HG02938 (cell line): ENCODE measurements around the gene C1orf167.
"Not testable (repeated sequence)": the region's sequence is repeated elsewhere in the genome, so short reads cannot be mapped to it uniquely, and the experiment has no call there.

Experiments used
- ATAC-seq: cut with Tn5 transposase; IDR thresholded peaks from one replicate; pipeline ENCODE4 v1.9.1; 2021; ENCODE audit warnings: mild to moderate bottlenecking, moderate library complexity; ENCODE audit not compliant: unreplicated experiment

The C1orf167 gene

GRCh38 chr1:11799896-11800295 lies 37.9 kb downstream of the C1orf167 start:
- ATAC-seq, result no peak

- no peak for ATAC-seq
These were observed 38.4 kb downstream of the C1orf167 start for GRCh38 chr1:11800391-11800755.

GRCh38 chr1:11800756-11801433 lies 38.9 kb downstream of the C1orf167 start:
- no peak for ATAC-seq

- no peak for ATAC-seq
These were observed 40.6 kb downstream of the C1orf167 start for GRCh38 chr1:11802616-11802972.

- no peak for ATAC-seq
These were observed 41.2 kb downstream of the C1orf167 start for GRCh38 chr1:11802973-11803885.

GRCh38 chr1:11803924-11804665 lies 42.1 kb downstream of the C1orf167 start:
- ATAC-seq, result not testable (repeated sequence)

GRCh38 chr1:11804666-11805421 lies 42.9 kb downstream of the C1orf167 start:
- ATAC-seq, result no peak

GRCh38 chr1:11805422-11806306 lies 43.7 kb downstream of the C1orf167 start, which contains the start of the genes CLCN6 and MTHFR:
Gene CLCN6, plus strand, starts transcription at chr1:11806191. Its CDS starts 72 bp downstream, at chr1:11806263.
Gene MTHFR, minus strand, starts transcription at chr1:11805964. Its CDS starts 2,848 bp downstream, at chr1:11803116.
- ATAC-seq, result peak; percentile 83

- peak; percentile 37 for ATAC-seq
These were observed 44.4 kb downstream of the C1orf167 start for GRCh38 chr1:11806307-11806936.

GRCh38 chr1:11807133-11807532 lies 45.1 kb downstream of the C1orf167 start:
- no peak for ATAC-seq

GRCh38 chr1:11813021-11813420 lies 51.0 kb downstream of the C1orf167 start:
- no peak for ATAC-seq

GRCh38 chr1:11817192-11817591 lies 55.2 kb downstream of the C1orf167 start:
- ATAC-seq, result no peak

- no peak for ATAC-seq
These were observed 60.1 kb downstream of the C1orf167 start for GRCh38 chr1:11822091-11822490.

- no peak for ATAC-seq
These were observed 61.6 kb downstream of the C1orf167 start for GRCh38 chr1:11823366-11824137.

- no peak for ATAC-seq
These were observed 63.1 kb downstream of the C1orf167 start for GRCh38 chr1:11825131-11825530.

GRCh38 chr1:11826946-11827345 lies 65.0 kb downstream of the C1orf167 start:
- no peak for ATAC-seq

GRCh38 chr1:11828511-11828910 lies 66.5 kb downstream of the C1orf167 start:
- ATAC-seq, result no peak

GRCh38 chr1:11831945-11832725 lies 70.1 kb downstream of the C1orf167 start:
- ATAC-seq, result no peak
